ENCODE measurements around the gene PRM1. TPM values are rescaled to one million over a fixed set of nuclear protein-coding genes. Genes with fewer than 3 reads are reported as not detected.
A peak's percentile ranks its signal among the peaks of the same experiment; 100 is the strongest.

The PRM1 gene
- total and polyA plus RNA-seq, 2 of the 13 experiments (the other 11 are each of a cell fraction or from before 2014, with no cell fraction given) = not detected

DNA sequence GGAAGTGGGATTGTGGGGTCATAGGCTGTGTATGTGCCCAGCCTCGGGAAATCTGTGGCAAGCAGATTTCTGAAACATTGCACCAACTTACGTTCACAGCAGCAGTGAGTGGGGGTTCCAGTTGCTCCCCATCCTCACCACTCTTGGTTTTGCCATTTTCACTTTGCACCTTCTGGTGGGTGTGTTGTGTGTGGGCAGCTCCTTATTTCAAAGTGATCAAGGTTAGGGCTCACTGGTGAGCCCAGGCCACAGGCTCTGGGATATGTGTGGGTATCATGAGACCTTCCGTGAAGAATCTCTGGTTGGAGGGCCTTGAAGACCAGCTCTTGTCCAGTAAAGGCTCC is 29.5 kb upstream of the PRM1 start:
- in situ Hi-C loops (cut with HindIII; ENCODE audit: extremely low pct_ligation_motif_present, low pct_unique_long_range_greater_than_20kb) = no loop called here
- Histone ChIP-seq H3K36me3 (replicated peaks in 1 of 2; ENCODE audit: control insufficient read depth in 1 of 2, insufficient read depth in 2 of 2, low read length in 2 of 2) (no peaks in the 10 kb centered on the region), H3K4me2 (ENCODE audit: low read depth, low read length) (peak overlapping the region; percentile 43; the same call in 1 of the 2 replicates), H3K27me3 (ENCODE audit: control insufficient read depth in 1 of 2, insufficient read depth in 2 of 2, low read length in 2 of 2) (no peaks in the 10 kb centered on the region), H3K79me2 (ENCODE audit: insufficient read depth, low read length) (no peaks in the 10 kb centered on the region), H3K9ac (ENCODE audit: insufficient read depth, low read depth, low read length) (peak overlapping the region; percentile 62), H3K4me1 (ENCODE audit: insufficient read depth, low read length) (peaks cover 93% of the 10 kb centered on the region), H4K20me1 (ENCODE audit: insufficient read depth, low read length) (no peaks in the 10 kb centered on the region), H3K27ac (ENCODE audit: extremely low read length, insufficient read depth, low read length) (peak overlapping the region; percentile 89), H2AFZ (ENCODE audit: low read length) (no peak overlapping the region), H3K9me3 (ENCODE audit: low read length) (no peaks in the 10 kb centered on the region), H3K4me3 (replicated peaks in 1 of 3; ENCODE audit: insufficient read depth in 1 of 3, low read depth in 2 of 3, low read length in 3 of 3) (no peak overlapping the region)
- intact Hi-C loops (cut with micrococcal nuclease; ENCODE audit: unreplicated experiment) = loop anchor here (2.0 kb wide), 1 partner anchor 54 kb away; the partner anchor contains the start of gene SOCS1
- POLR2A ChIA-PET = interaction anchor here (1.0 to 7.4 kb wide), 2 partner anchors 53 kb away, joined by 4 to 234 read pairs; partner anchors contain the start of gene SOCS1
- DNase-seq (ENCODE audit: low spot score) (no peak), ATAC-seq (no peak), FAIRE-seq (no peak)
- no TSS peak for BruUV-seq (replicated peaks)
- CTCF ChIA-PET (ENCODE audit: low intra/inter-chr PET ratio, low total read pairs) = no interaction called here
- WGBS (ENCODE audit: low lambda C conversion rate) = 85% methylated on average over 3 of the region's 3 CpGs
- TF ChIP-seq ZNF260 (CRISPR knock-in tag; IDR thresholded peaks at IDR 0.05; ENCODE audit: borderline replicate concordance, low read depth) (0 out of 2 replicates have a peak, but pooled peaks have one; percentile 5), KDM5B (CRISPR knock-in tag; IDR thresholded peaks at IDR 0.05; ENCODE audit: borderline replicate concordance) (0 out of 2 replicates have a peak, but pooled peaks have one; percentile 28), ZNF253 (CRISPR knock-in tag; IDR thresholded peaks at IDR 0.05; ENCODE audit: borderline replicate concordance) (no peak), SNAI1 (CRISPR knock-in tag; IDR thresholded peaks at IDR 0.05; ENCODE audit: borderline replicate concordance) (0 out of 2 replicates have a peak, but pooled peaks have one; percentile 24), ZNF598 (CRISPR knock-in tag; IDR thresholded peaks at IDR 0.05; ENCODE audit: borderline replicate concordance) (peak; percentile 10; the same call in 1 of the 2 replicates)
- TF ChIP-seq, protein P1, sequence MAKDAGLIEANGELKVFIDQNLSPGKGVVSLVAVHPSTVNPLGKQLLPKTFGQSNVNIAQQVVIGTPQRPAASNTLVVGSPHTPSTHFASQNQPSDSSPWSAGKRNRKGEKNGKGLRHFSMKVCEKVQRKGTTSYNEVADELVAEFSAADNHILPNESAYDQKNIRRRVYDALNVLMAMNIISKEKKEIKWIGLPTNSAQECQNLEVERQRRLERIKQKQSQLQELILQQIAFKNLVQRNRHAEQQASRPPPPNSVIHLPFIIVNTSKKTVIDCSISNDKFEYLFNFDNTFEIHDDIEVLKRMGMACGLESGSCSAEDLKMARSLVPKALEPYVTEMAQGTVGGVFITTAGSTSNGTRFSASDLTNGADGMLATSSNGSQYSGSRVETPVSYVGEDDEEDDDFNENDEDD (CRISPR knock-in tag; IDR thresholded peaks at IDR 0.05; ENCODE audit: borderline replicate concordance) = no peak
- TF ChIP-seq, protein P2, sequence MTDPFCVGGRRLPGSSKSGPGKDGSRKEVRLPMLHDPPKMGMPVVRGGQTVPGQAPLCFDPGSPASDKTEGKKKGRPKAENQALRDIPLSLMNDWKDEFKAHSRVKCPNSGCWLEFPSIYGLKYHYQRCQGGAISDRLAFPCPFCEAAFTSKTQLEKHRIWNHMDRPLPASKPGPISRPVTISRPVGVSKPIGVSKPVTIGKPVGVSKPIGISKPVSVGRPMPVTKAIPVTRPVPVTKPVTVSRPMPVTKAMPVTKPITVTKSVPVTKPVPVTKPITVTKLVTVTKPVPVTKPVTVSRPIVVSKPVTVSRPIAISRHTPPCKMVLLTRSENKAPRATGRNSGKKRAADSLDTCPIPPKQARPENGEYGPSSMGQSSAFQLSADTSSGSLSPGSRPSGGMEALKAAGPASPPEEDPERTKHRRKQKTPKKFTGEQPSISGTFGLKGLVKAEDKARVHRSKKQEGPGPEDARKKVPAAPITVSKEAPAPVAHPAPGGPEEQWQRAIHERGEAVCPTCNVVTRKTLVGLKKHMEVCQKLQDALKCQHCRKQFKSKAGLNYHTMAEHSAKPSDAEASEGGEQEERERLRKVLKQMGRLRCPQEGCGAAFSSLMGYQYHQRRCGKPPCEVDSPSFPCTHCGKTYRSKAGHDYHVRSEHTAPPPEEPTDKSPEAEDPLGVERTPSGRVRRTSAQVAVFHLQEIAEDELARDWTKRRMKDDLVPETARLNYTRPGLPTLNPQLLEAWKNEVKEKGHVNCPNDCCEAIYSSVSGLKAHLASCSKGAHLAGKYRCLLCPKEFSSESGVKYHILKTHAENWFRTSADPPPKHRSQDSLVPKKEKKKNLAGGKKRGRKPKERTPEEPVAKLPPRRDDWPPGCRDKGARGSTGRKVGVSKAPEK (CRISPR knock-in tag; IDR thresholded peaks at IDR 0.05; ENCODE audit: borderline replicate concordance) = no peak
- TF ChIP-seq, protein P3, sequence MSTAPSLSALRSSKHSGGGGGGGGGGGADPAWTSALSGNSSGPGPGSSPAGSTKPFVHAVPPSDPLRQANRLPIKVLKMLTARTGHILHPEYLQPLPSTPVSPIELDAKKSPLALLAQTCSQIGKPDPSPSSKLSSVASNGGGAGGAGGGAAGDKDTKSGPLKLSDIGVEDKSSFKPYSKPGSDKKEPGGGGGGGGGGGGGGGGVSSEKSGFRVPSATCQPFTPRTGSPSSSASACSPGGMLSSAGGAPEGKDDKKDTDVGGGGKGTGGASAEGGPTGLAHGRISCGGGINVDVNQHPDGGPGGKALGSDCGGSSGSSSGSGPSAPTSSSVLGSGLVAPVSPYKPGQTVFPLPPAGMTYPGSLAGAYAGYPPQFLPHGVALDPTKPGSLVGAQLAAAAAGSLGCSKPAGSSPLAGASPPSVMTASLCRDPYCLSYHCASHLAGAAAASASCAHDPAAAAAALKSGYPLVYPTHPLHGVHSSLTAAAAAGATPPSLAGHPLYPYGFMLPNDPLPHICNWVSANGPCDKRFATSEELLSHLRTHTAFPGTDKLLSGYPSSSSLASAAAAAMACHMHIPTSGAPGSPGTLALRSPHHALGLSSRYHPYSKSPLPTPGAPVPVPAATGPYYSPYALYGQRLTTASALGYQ (CRISPR knock-in tag; IDR thresholded peaks at IDR 0.05) = no peak
- TF ChIP-seq, protein P4, sequence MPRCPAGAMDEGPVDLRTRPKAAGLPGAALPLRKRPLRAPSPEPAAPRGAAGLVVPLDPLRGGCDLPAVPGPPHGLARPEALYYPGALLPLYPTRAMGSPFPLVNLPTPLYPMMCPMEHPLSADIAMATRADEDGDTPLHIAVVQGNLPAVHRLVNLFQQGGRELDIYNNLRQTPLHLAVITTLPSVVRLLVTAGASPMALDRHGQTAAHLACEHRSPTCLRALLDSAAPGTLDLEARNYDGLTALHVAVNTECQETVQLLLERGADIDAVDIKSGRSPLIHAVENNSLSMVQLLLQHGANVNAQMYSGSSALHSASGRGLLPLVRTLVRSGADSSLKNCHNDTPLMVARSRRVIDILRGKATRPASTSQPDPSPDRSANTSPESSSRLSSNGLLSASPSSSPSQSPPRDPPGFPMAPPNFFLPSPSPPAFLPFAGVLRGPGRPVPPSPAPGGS (CRISPR knock-in tag; IDR thresholded peaks at IDR 0.05) = peak; percentile 2; the same call in 1 of the 2 replicates
- TF ChIP-seq, protein P5, sequence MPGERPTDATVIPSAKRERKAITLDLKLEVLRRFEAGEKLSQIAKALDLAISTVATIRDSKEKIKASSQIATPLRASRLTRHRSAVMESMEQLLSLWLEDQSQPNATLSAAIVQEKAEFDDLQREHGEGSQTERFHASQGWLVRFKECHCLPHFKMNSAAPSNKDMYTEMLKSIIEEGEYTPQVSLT (CRISPR knock-in tag; IDR thresholded peaks at IDR 0.05; ENCODE audit: borderline replicate concordance, low read depth) = 0 out of 2 replicates have a peak, but pooled peaks have one; percentile 34
- TF ChIP-seq, protein P6, sequence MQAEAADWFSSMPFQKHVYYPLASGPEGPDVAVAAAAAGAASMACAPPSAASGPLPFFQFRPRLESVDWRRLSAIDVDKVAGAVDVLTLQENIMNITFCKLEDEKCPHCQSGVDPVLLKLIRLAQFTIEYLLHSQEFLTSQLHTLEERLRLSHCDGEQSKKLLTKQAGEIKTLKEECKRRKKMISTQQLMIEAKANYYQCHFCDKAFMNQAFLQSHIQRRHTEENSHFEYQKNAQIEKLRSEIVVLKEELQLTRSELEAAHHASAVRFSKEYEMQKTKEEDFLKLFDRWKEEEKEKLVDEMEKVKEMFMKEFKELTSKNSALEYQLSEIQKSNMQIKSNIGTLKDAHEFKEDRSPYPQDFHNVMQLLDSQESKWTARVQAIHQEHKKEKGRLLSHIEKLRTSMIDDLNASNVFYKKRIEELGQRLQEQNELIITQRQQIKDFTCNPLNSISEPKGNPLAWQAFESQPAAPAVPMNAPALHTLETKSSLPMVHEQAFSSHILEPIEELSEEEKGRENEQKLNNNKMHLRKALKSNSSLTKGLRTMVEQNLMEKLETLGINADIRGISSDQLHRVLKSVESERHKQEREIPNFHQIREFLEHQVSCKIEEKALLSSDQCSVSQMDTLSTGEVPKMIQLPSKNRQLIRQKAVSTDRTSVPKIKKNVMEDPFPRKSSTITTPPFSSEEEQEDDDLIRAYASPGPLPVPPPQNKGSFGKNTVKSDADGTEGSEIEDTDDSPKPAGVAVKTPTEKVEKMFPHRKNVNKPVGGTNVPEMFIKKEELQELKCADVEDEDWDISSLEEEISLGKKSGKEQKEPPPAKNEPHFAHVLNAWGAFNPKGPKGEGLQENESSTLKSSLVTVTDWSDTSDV (CRISPR knock-in tag; IDR thresholded peaks at IDR 0.05) = no peak
